ENCODE measurements around the gene HDLBP. TPM values are rescaled to one million over a fixed set of nuclear protein-coding genes. Genes with fewer than 3 reads are reported as not detected.

Gene HDLBP
- polyA plus RNA-seq, 4 donors: 136 to 394 (median 171) TPM

DNA sequence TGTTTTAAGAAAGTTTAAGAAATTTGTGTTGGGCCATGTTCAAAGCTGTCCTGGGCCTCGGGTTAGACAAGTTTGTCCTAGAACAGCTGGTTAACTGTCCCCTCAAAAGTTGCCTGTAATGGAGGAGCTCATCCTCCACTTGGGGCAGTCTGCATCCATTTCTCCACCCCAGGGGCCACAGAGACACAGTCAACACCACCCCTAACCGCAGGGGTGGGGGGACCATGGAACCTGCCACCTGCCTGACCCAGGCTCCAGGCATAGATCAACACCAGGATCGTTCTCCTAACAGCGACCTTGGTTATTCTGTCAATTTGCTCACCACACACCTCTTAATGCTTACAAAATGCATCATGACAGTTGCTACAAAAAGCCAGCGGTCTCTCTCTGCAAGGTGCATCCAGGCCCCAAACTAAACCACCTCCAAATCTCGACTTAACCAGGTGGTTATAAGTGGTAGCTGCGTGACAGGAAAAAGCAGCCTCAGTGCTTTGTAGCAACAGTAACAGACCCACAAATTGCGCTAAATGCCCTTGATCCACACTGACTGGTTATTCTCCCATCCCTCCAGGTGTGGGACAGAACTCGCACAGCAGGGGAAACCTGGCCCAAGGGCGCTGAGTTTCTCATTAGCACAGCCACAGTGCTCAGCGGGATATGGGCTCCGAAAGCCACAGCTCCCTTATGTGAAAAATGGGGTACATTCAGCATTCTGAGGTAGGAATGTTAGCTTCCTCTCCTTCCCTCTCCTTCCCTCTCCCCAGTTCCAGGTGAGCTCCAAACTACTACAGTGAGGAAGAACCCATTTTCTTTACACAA is 48.0 kb downstream of the HDLBP start:
- Histone ChIP-seq H3K4me3 (ENCODE audit: low read depth in 1 of 3, low read length in 3 of 3) (no peak overlapping the region), H3K27ac (ENCODE audit: low read depth in 1 of 3, low read length in 2 of 3) (no peak overlapping the region), H3K9me3 (ENCODE audit: control insufficient read depth in 2 of 2, insufficient read depth in 1 of 2, low read depth in 1 of 2, low read length in 1 of 2) (no peaks in the 10 kb centered on the region), H3K36me3 (ENCODE audit: control insufficient read depth in 3 of 3, insufficient read depth in 2 of 3, low read depth in 1 of 3, low read length in 3 of 3) (peaks cover 16 to 59% (median 17%) of the 10 kb centered on the region in 3 donors), H3K4me1 (ENCODE audit: control insufficient read depth in 3 of 3, insufficient read depth in 2 of 3, low read depth in 1 of 3, low read length in 2 of 3) (peaks cover 0 to 9% (median 3%) of the 10 kb centered on the region in 3 donors), H3K27me3 (ENCODE audit: control insufficient read depth in 3 of 3, insufficient read depth in 3 of 3, low read length in 3 of 3) (no peaks in the 10 kb centered on the region)
- DNase-seq: no peak
- WGBS, 3 donors: 78 to 83% (median 81%) methylated on average over 12 of the region's 12 CpGs
- FAIRE-seq: no peak

DNA sequence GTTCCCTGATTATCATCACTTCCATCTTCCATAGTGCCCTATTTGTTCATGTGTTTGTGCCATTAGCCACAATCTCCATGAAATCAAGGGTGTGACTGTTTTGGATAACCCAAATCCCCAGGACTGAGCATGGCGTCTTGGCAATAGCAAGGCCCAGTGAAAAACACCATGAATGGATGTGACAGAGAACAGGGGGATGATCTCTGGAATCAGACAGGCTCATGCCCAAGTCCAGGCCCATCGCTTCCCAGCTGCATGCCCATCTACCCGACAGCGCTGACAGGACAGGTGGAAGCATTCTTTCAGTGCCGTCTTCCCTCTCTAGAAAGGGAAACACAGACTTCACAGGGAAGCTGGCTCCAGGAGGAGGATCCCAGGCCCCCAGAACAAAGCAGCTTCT is 50.0 kb downstream of the HDLBP start:
- H3K27ac ChIP-seq (ENCODE audit: low read depth in 1 of 3, low read length in 2 of 3): no peak overlapping the region
- no peak for DNase-seq
- H3K9me3 ChIP-seq (ENCODE audit: control insufficient read depth in 2 of 2, insufficient read depth in 1 of 2, low read depth in 1 of 2, low read length in 1 of 2): no peaks in the 10 kb centered on the region
- peaks cover 19 to 70% (median 29%) of the 10 kb centered on the region in 3 donors for H3K36me3 ChIP-seq (ENCODE audit: control insufficient read depth in 3 of 3, insufficient read depth in 2 of 3, low read depth in 1 of 3, low read length in 3 of 3)
- H3K27me3 ChIP-seq (ENCODE audit: control insufficient read depth in 3 of 3, insufficient read depth in 3 of 3, low read length in 3 of 3): no peaks in the 10 kb centered on the region
- 94 to 96% (median 95%) methylated on average over 5 of the region's 5 CpGs for WGBS, 3 donors
- peaks cover 0 to 2% (median 0%) of the 10 kb centered on the region in 3 donors for H3K4me1 ChIP-seq (ENCODE audit: control insufficient read depth in 3 of 3, insufficient read depth in 2 of 3, low read depth in 1 of 3, low read length in 2 of 3)
- H3K4me3 ChIP-seq (ENCODE audit: low read depth in 1 of 3, low read length in 3 of 3): no peak overlapping the region
- no peak for FAIRE-seq

DNA sequence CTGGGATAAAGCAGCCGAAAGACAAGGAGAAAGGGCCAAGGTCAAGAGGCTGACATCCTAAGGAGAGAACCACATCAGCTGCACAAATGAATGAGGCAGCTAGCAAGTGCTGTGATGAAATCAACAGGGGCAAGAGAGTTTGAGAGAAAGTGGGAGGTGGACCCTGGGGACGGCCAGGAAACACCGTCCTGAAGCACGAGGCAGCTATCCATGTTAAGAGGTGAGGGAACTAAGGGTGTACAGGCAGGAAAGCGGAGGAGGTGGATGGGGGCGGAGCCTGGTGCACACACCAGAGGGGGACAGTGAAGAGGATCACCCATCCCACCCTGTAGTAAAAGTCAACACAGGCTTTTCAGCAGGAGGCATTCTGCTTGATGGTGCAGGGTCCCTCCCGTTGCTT is 52.4 kb downstream of the HDLBP start:
- peaks cover 22 to 75% (median 30%) of the 10 kb centered on the region in 3 donors for H3K36me3 ChIP-seq (ENCODE audit: control insufficient read depth in 3 of 3, insufficient read depth in 2 of 3, low read depth in 1 of 3, low read length in 3 of 3)

DNA sequence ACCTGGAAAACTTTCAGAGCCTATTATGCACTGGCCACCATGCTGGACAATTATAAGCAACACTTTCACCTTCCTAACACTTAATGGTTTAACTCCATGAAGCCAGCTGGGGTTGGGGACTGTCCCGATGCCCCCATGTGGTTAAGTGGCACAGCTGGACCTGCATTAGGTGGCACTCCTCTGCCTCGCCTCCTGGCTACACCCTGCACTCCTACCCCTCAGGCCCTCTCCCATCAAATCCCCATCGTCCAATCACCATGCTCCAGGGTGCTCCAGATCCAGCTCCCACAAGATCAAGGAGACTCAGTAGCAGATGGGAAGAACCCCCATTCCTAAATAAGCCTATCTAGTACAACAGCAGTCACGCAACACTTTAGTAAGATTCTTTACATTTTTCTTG is 53.8 kb downstream of the HDLBP start:
- Histone ChIP-seq H3K4me3 (ENCODE audit: low read depth in 1 of 3, low read length in 3 of 3) (no peak overlapping the region), H3K27ac (ENCODE audit: low read depth in 1 of 3, low read length in 2 of 3) (no peak overlapping the region), H3K36me3 (ENCODE audit: control insufficient read depth in 3 of 3, insufficient read depth in 2 of 3, low read depth in 1 of 3, low read length in 3 of 3) (peaks cover 16 to 77% (median 30%) of the 10 kb centered on the region in 3 donors), H3K9me3 (ENCODE audit: control insufficient read depth in 2 of 2, insufficient read depth in 1 of 2, low read depth in 1 of 2, low read length in 1 of 2) (no peaks in the 10 kb centered on the region), H3K27me3 (ENCODE audit: control insufficient read depth in 3 of 3, insufficient read depth in 3 of 3, low read length in 3 of 3) (no peaks in the 10 kb centered on the region), H3K4me1 (ENCODE audit: control insufficient read depth in 3 of 3, insufficient read depth in 2 of 3, low read depth in 1 of 3, low read length in 2 of 3) (peaks cover 0 to 6% (median 0%) of the 10 kb centered on the region in 3 donors)
- WGBS, 3 donors: 89 to 92% (median 90%) methylated on average over 4 of the region's 4 CpGs
- FAIRE-seq (no peak), DNase-seq (no peak)

More for the DNA sequence above, 52.4 kb downstream of the HDLBP start:
- H3K4me1 ChIP-seq (ENCODE audit: control insufficient read depth in 3 of 3, insufficient read depth in 2 of 3, low read depth in 1 of 3, low read length in 2 of 3): peaks cover 0 to 6% (median 0%) of the 10 kb centered on the region in 3 donors
- 91 to 94% (median 92%) methylated on average over 7 of the region's 7 CpGs for WGBS, 3 donors
- H3K27me3 ChIP-seq (ENCODE audit: control insufficient read depth in 3 of 3, insufficient read depth in 3 of 3, low read length in 3 of 3): no peaks in the 10 kb centered on the region
- H3K9me3 ChIP-seq (ENCODE audit: control insufficient read depth in 2 of 2, insufficient read depth in 1 of 2, low read depth in 1 of 2, low read length in 1 of 2): no peaks in the 10 kb centered on the region
- H3K4me3 ChIP-seq (ENCODE audit: low read depth in 1 of 3, low read length in 3 of 3): no peak overlapping the region
- FAIRE-seq (no peak), DNase-seq (no peak)
- no peak overlapping the region for H3K27ac ChIP-seq (ENCODE audit: low read depth in 1 of 3, low read length in 2 of 3)

DNA sequence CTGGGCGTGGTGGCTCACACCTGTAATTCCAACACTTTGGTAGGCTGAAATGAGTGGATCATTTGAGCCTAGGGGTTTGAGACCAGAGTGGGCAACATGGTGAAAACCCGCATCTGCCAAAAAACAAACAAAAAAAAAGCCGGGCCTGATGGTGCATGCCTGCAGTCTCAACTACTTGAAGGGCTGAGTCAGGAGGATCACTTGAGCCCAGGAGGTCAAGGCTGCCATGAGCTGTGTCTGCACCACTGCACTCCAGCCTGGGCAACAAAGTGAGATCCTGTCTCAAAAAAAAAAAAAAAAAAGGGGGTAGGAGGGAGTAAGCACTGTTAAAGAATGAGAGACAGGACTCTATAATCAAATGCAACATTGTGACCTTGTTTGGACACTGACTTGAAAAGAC is 54.6 kb downstream of the HDLBP start:
- Histone ChIP-seq H3K36me3 (ENCODE audit: control insufficient read depth in 3 of 3, insufficient read depth in 2 of 3, low read depth in 1 of 3, low read length in 3 of 3) (peaks cover 13 to 79% (median 35%) of the 10 kb centered on the region in 3 donors), H3K9me3 (ENCODE audit: control insufficient read depth in 2 of 2, insufficient read depth in 1 of 2, low read depth in 1 of 2, low read length in 1 of 2) (no peaks in the 10 kb centered on the region), H3K4me1 (ENCODE audit: control insufficient read depth in 3 of 3, insufficient read depth in 2 of 3, low read depth in 1 of 3, low read length in 2 of 3) (peaks cover 0 to 6% (median 0%) of the 10 kb centered on the region in 3 donors), H3K27ac (ENCODE audit: low read depth in 1 of 3, low read length in 2 of 3) (no peak overlapping the region), H3K27me3 (ENCODE audit: control insufficient read depth in 3 of 3, insufficient read depth in 3 of 3, low read length in 3 of 3) (no peaks in the 10 kb centered on the region), H3K4me3 (ENCODE audit: low read depth in 1 of 3, low read length in 3 of 3) (no peak overlapping the region)
- FAIRE-seq: no peak
- 93 to 95% (median 95%) methylated on average over 3 of the region's 3 CpGs for WGBS, 3 donors
- no peak for DNase-seq

DNA sequence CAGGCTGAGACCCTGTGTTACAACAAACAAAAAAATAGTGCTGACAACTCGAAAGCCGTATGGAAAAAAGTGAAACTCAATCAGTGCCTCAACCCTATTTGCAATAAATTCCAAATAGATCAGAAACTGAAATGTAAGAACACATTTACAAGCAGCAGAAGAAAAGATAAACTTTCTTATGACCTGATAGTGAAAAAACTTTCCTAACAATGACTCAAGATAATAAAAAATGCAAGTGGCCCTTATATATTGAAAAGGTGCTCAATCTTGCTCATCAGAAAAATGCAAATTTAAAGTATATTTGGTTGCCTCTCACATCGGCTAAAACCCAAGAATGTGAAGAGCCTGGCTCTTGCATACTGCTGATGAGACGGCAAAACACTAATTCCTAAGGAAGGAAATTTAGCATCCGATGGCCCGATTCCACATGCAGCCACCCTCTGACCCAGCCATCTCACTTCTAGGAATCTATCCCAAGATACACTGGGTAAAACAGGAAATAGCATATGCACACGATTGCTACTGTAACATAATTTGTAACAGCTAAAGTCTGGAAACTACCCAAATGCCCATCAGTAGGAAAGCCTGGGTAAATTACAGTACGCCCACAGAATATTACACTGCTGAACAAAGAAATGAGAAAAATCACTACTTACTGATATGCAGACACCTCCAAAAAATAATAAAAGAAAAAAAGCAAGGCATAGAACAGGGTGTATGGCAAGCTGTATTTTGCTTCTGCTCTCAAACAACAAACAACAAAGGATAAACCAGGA is 56.8 kb downstream of the HDLBP start:
- H3K27me3 ChIP-seq (ENCODE audit: control insufficient read depth in 3 of 3, insufficient read depth in 3 of 3, low read length in 3 of 3): no peaks in the 10 kb centered on the region
- 65 to 84% (median 79%) methylated on average over 8 of the region's 8 CpGs for WGBS, 3 donors
- no peak for FAIRE-seq
- H3K27ac ChIP-seq (ENCODE audit: low read depth in 1 of 3, low read length in 2 of 3): no peak overlapping the region
- H3K4me1 ChIP-seq (ENCODE audit: control insufficient read depth in 3 of 3, insufficient read depth in 2 of 3, low read depth in 1 of 3, low read length in 2 of 3): peaks cover 0 to 6% (median 0%) of the 10 kb centered on the region in 3 donors
- no peak for DNase-seq
- no peaks in the 10 kb centered on the region for H3K9me3 ChIP-seq (ENCODE audit: control insufficient read depth in 2 of 2, insufficient read depth in 1 of 2, low read depth in 1 of 2, low read length in 1 of 2)
- peaks cover 21 to 77% (median 43%) of the 10 kb centered on the region in 3 donors for H3K36me3 ChIP-seq (ENCODE audit: control insufficient read depth in 3 of 3, insufficient read depth in 2 of 3, low read depth in 1 of 3, low read length in 3 of 3)
- H3K4me3 ChIP-seq (ENCODE audit: low read depth in 1 of 3, low read length in 3 of 3): no peak overlapping the region

DNA sequence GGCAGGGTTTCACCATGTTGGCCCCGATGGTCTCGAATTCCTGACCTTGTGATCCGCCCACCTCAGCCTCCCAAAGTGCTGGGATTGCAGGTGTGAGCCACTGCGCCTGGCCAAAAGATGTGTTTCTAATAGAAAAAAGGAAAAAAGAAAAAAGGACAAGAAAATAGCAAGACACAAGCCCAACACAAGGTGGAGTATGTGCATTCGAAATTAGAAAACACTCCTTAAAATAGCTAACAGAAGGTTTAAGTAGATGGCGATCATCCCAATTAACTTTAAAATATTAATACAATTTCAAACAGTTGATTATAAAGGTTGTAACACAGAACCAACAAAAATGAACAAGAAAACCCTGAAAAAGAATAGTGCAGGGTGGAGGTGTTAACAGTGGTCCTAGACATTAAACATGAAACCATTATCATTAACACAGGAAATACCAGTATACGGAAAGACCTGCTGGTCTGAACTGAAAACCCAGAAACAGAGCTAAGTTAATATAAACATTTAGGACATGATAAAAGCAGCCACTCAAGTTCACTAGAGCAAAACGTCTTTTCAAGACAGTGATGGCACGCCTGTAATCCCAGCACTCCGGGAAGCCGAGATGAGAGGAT is 57.9 kb downstream of the HDLBP start:
- no peaks in the 10 kb centered on the region for H3K9me3 ChIP-seq (ENCODE audit: control insufficient read depth in 2 of 2, insufficient read depth in 1 of 2, low read depth in 1 of 2, low read length in 1 of 2)
- H3K4me1 ChIP-seq (ENCODE audit: control insufficient read depth in 3 of 3, insufficient read depth in 2 of 3, low read depth in 1 of 3, low read length in 2 of 3): peaks cover 0 to 6% (median 0%) of the 10 kb centered on the region in 3 donors
- H3K36me3 ChIP-seq (ENCODE audit: control insufficient read depth in 3 of 3, insufficient read depth in 2 of 3, low read depth in 1 of 3, low read length in 3 of 3): peaks cover 29 to 79% (median 46%) of the 10 kb centered on the region in 3 donors
- DNase-seq (no peak), FAIRE-seq (no peak)
- no peak overlapping the region for H3K4me3 ChIP-seq (ENCODE audit: low read depth in 1 of 3, low read length in 3 of 3)
- no peaks in the 10 kb centered on the region for H3K27me3 ChIP-seq (ENCODE audit: control insufficient read depth in 3 of 3, insufficient read depth in 3 of 3, low read length in 3 of 3)
- H3K27ac ChIP-seq (ENCODE audit: low read depth in 1 of 3, low read length in 2 of 3): no peak overlapping the region
- 81 to 86% (median 84%) methylated on average over 11 of the region's 11 CpGs for WGBS, 3 donors

DNA sequence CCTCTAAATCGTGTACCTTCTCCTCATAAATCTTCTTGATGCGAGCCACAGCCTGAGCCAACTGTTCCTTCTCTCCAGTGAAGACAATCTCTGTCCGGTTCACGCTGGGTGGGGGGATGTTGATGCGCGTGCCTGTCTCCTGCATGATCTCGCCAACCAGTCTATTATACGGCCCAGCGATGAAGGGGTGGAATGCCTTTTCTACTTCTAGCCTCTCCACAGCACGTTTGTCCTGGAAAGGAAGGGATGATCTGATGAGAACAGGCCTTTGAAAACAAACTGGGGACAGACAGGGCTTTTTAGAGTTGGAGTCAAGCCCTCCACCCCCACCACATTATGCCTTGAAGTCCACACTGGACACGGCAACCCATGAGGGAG is 59.3 kb downstream of the HDLBP start:
- Histone ChIP-seq H3K36me3 (ENCODE audit: control insufficient read depth in 3 of 3, insufficient read depth in 2 of 3, low read depth in 1 of 3, low read length in 3 of 3) (peaks cover 27 to 82% (median 40%) of the 10 kb centered on the region in 3 donors), H3K27me3 (ENCODE audit: control insufficient read depth in 3 of 3, insufficient read depth in 3 of 3, low read length in 3 of 3) (no peaks in the 10 kb centered on the region), H3K4me3 (ENCODE audit: low read depth in 1 of 3, low read length in 3 of 3) (no peak overlapping the region), H3K27ac (ENCODE audit: low read depth in 1 of 3, low read length in 2 of 3) (no peak overlapping the region), H3K9me3 (ENCODE audit: control insufficient read depth in 2 of 2, insufficient read depth in 1 of 2, low read depth in 1 of 2, low read length in 1 of 2) (no peaks in the 10 kb centered on the region), H3K4me1 (ENCODE audit: control insufficient read depth in 3 of 3, insufficient read depth in 2 of 3, low read depth in 1 of 3, low read length in 2 of 3) (peaks cover 0 to 6% (median 0%) of the 10 kb centered on the region in 3 donors)
- 87 to 93% (median 92%) methylated on average over 11 of the region's 11 CpGs for WGBS, 3 donors
- DNase-seq (no peak), FAIRE-seq (no peak)

Measured in small intestine (tissue), 7 donors.